GM23338 (cell line): ENCODE data around the gene ST8SIA2. TPM values are rescaled to one million over a fixed set of nuclear protein-coding genes. Genes with fewer than 3 reads are reported as not detected.

Experiments used
- ATAC-seq: fragments of 200-7000 bp; cut with Tn5 transposase; 3 replicates; pipeline ENCODE4 v1.9.1; 2020
- DNase-seq: peaks from one replicate; pipeline ENCODE4 v3.0.0-alpha.2; 2015; ENCODE audit warnings: low spot score
- H2AFZ ChIP-seq: fragments of 200-600 bp; sonication (generic); 2 replicates; pipeline ENCODE4 v1.8.0; 2016; ENCODE audit warnings: antibody characterized with exemption, mild to moderate bottlenecking, moderate library complexity
- H3F3A ChIP-seq: fragments of 200-600 bp; sonication (generic); replicated peaks from 2 replicates; pipeline ENCODE4 v1.8.0; 2017; ENCODE audit warnings: antibody characterized with exemption, mixed run types, low read depth
- H3K27ac ChIP-seq: fragments of 200-600 bp; sonication (generic); 2 replicates; pipeline ENCODE4 v1.6.1; 2016; ENCODE audit warnings: low read depth
- H3K27me3 ChIP-seq: fragments of 200-600 bp; sonication (generic); 2 replicates; pipeline ENCODE4 v1.8.0; 2016; ENCODE audit warnings: mild to moderate bottlenecking, mixed run types, moderate library complexity; ENCODE audit not compliant: insufficient read depth
- H3K36me3 ChIP-seq: fragments of 200-600 bp; sonication (generic); 2 replicates; pipeline ENCODE4 v1.8.0; 2016; ENCODE audit warnings: mild to moderate bottlenecking; ENCODE audit not compliant: insufficient read depth
- H3K4me1 ChIP-seq: fragments of 200-600 bp; sonication (generic); 2 replicates; pipeline ENCODE4 v1.8.0; 2016; ENCODE audit warnings: mild to moderate bottlenecking, moderate library complexity; ENCODE audit not compliant: insufficient read depth
- H3K4me2 ChIP-seq: fragments of 200-600 bp; sonication (generic); 2 replicates; pipeline ENCODE4 v1.7.1; 2017; ENCODE audit warnings: mixed run types
- H3K4me3 ChIP-seq: fragments of 200-600 bp; sonication (generic); 2 replicates; pipeline ENCODE4 v1.6.1; 2016; ENCODE audit warnings: mixed run types
- H3K79me2 ChIP-seq: fragments of 200-600 bp; sonication (generic); replicated peaks from 2 replicates; pipeline ENCODE4 v1.8.0; 2017; ENCODE audit warnings: mild to moderate bottlenecking; ENCODE audit not compliant: insufficient read depth
- H3K9me2 ChIP-seq: fragments of 200-600 bp; sonication (generic); 2 replicates; pipeline ENCODE4 v1.8.0; 2017; ENCODE audit not compliant: insufficient read depth
- H4K20me1 ChIP-seq: fragments of 200-600 bp; sonication (generic); replicated peaks from 2 replicates; pipeline ENCODE4 v1.8.0; 2017; ENCODE audit warnings: mild to moderate bottlenecking; ENCODE audit not compliant: insufficient read depth
- H3K27ac Mint-ChIP-seq: 2 replicates; pipeline ENCODE4 v1.8.0; 2020; ENCODE audit warnings: inconsistent platforms, mild to moderate bottlenecking, moderate library complexity, mixed read lengths
- H3K27me3 Mint-ChIP-seq: 3 replicates; pipeline ENCODE4 v1.8.0; 2022; ENCODE audit warnings: low read depth, mild to moderate bottlenecking, moderate library complexity, mixed read lengths, inconsistent platforms; ENCODE audit not compliant: insufficient read depth, poor library complexity
- H3K36me3 Mint-ChIP-seq: 3 replicates; pipeline ENCODE4 v1.8.0; 2021; ENCODE audit warnings: low read depth, mild to moderate bottlenecking, inconsistent platforms, moderate library complexity, mixed read lengths
- H3K4me1 Mint-ChIP-seq: 3 replicates; pipeline ENCODE4 v1.8.0; 2020; ENCODE audit warnings: mild to moderate bottlenecking, inconsistent platforms, mixed read lengths
- H3K4me3 Mint-ChIP-seq: 3 replicates; pipeline ENCODE4 v1.8.0; 2021; ENCODE audit warnings: moderate library complexity, mild to moderate bottlenecking, inconsistent platforms, mixed read lengths
- H3K9me3 Mint-ChIP-seq: 3 replicates; pipeline ENCODE4 v1.8.0; 2020; ENCODE audit warnings: moderate library complexity, mild to moderate bottlenecking, inconsistent platforms, mixed read lengths
- CREB1 ChIP-seq: fragments of 250-450 bp; sonication (Bioruptor Pico); IDR thresholded peaks from 2 replicates; pipeline ENCODE4 v1.5.0; 2020; ENCODE audit warnings: low read depth, mild to moderate bottlenecking, moderate library complexity
- ETS1 ChIP-seq: IDR thresholded peaks from 2 replicates; pipeline ENCODE4 v1.6.1; 2016; ENCODE audit warnings: antibody characterized with exemption
- EZH2 ChIP-seq: fragments of 200-600 bp; sonication (generic); IDR thresholded peaks from one replicate; pipeline ENCODE4 v1.8.0; 2017; ENCODE audit warnings: antibody characterized with exemption, mild to moderate bottlenecking, low read depth; ENCODE audit not compliant: unreplicated experiment
- EZH2phosphoT487 ChIP-seq: fragments of 200-600 bp; sonication (generic); IDR thresholded peaks from one replicate; pipeline ENCODE4 v1.8.1; 2018; ENCODE audit warnings: antibody characterized with exemption; ENCODE audit not compliant: unreplicated experiment
- JUNB ChIP-seq: IDR thresholded peaks from one replicate; pipeline ENCODE4 v1.6.1; 2016; ENCODE audit warnings: antibody characterized with exemption; ENCODE audit not compliant: unreplicated experiment
- NANOG ChIP-seq: IDR thresholded peaks from 2 replicates; pipeline ENCODE4 v1.6.1; 2016; ENCODE audit warnings: antibody characterized with exemption, borderline replicate concordance
- POLR2AphosphoS5 ChIP-seq: IDR thresholded peaks from 2 replicates; pipeline ENCODE4 v1.6.1; 2016; ENCODE audit warnings: antibody characterized with exemption, low read depth
- REST ChIP-seq: IDR thresholded peaks from one replicate; pipeline ENCODE4 v1.6.1; 2018; ENCODE audit warnings: antibody characterized with exemption; ENCODE audit not compliant: unreplicated experiment
- ZNF114 ChIP-seq: fragments of 250-450 bp; sonication (Bioruptor Pico); IDR thresholded peaks from 2 replicates; pipeline ENCODE4 v1.5.0; 2020; ENCODE audit warnings: mild to moderate bottlenecking, moderate library complexity
- ZNF331 ChIP-seq: fragments of 250-450 bp; sonication (Bioruptor Pico); IDR thresholded peaks from 2 replicates; pipeline ENCODE4 v1.5.0; 2020; ENCODE audit warnings: low read depth, mild to moderate bottlenecking, moderate library complexity
- polyA plus RNA-seq: library from polyadenylated mRNA; unstranded; fragments of >200 nt; fragmentation: Nextera tagmentation; extraction: Ambion mirVana; gene quantifications from 2 replicates; pipeline ENCODE4 v1.2.1, GENCODE V29; 2016
- total RNA-seq: library from RNA; depleted of rRNA; stranded (reverse); fragments of >200 nt; shearing (Covaris generic); gene quantifications from 2 replicates; pipeline ENCODE4 v1.2.3, GENCODE V29; 2014

The ST8SIA2 gene
- total and polyA plus RNA-seq, 2 experiments from 2014 or later, result 0.66 to 1.2 TPM

DNA sequence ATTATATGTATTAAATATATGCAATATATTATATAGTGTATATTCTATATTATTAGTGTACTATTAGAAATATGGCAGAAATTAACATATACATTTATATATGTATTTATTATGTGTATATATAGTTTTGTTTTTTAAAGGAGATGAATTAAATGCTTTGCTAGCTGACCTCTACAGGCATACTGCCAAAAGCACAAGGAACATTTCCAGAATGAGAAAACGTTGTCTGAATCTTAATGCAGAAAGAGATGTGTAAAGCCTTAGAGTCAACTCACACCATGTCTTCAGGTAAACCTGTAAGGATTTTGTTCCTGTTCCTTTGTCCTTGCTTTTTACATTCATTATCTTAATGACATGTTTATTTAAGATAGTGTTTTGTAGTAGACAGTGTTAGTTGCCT is 111.9 kb downstream of the ST8SIA2 start:
- Histone ChIP-seq H3K4me3 (no peak overlapping the region), H3K27me3 (no peaks in the 10 kb centered on the region), H3K4me2 (no peak overlapping the region), H2AFZ (no peak overlapping the region), H3K36me3 (0 out of 2 replicates have a peak, but pooled peaks cover 6% of the 10 kb centered on the region), H3K9me2 (0 out of 2 replicates have a peak, but pooled peaks cover 5% of the 10 kb centered on the region), H4K20me1 (no peaks in the 10 kb centered on the region), H3K79me2 (no peaks in the 10 kb centered on the region), H3K4me1 (no peaks in the 10 kb centered on the region), H3K27ac (no peak overlapping the region), H3F3A (no peaks in the 10 kb centered on the region)
- Mint-ChIP-seq H3K4me3 (no peak overlapping the region), H3K36me3 (peaks cover 28% of the 10 kb centered on the region), H3K4me1 (peaks cover 20% of the 10 kb centered on the region), H3K27ac (no peak overlapping the region), H3K9me3 (peaks cover 38% of the 10 kb centered on the region), H3K27me3 (peaks cover 7% of the 10 kb centered on the region)
- no peak for DNase-seq
- ATAC-seq, result no peak
- TF ChIP-seq ETS1 (no peak), EZH2phosphoT487 (no peak), JUNB (no peak), ZNF114 (CRISPR knock-in tag) (no peak), ZNF331 (CRISPR knock-in tag) (no peak)

DNA sequence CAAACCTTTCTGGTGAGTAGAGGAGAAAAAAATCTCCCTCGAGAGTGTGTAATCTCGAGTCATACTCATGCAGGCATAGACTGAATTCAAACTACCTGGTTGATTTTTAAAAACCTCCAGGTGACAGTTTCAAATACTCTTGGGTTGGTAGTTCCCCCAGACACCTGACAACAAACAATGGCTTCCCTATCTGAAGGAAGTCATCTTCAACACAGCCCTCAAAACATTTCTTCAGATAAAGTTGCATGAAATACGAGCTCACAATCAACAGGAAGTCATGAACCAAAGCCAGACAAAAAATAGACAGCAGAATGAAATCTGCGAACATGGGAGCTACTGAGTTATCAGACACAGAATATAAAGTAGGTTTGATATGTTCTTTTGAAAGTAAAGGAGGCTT is 112.8 kb downstream of the ST8SIA2 start:
- 0 out of 2 replicates have a peak, but pooled peaks cover 6% of the 10 kb centered on the region for H3K36me3 ChIP-seq
- peaks cover 9% of the 10 kb centered on the region for H3K27me3 Mint-ChIP-seq
- no peak overlapping the region for H2AFZ ChIP-seq
- TF ChIP-seq CREB1 (CRISPR knock-in tag), result no peak
- no peak for TF ChIP-seq ETS1
- TF ChIP-seq REST, result no peak
- no peak for TF ChIP-seq EZH2
- TF ChIP-seq JUNB, result no peak
- TF ChIP-seq NANOG, result no peak
- no peak for TF ChIP-seq POLR2AphosphoS5
- H3K9me2 ChIP-seq, result 0 out of 2 replicates have a peak, but pooled peaks cover 5% of the 10 kb centered on the region
- no peaks in the 10 kb centered on the region for H4K20me1 ChIP-seq
- no peaks in the 10 kb centered on the region for H3F3A ChIP-seq
- no peak overlapping the region for H3K4me2 ChIP-seq
- no peaks in the 10 kb centered on the region for H3K27me3 ChIP-seq
- no peak overlapping the region for H3K27ac ChIP-seq
- H3K9me3 Mint-ChIP-seq, result peaks cover 47% of the 10 kb centered on the region
- no peak for DNase-seq
- no peak for ATAC-seq
- H3K4me3 Mint-ChIP-seq, result no peak overlapping the region
- no peak overlapping the region for H3K27ac Mint-ChIP-seq
- no peaks in the 10 kb centered on the region for H3K79me2 ChIP-seq
- H3K4me1 Mint-ChIP-seq, result peaks cover 20% of the 10 kb centered on the region
- H3K4me1 ChIP-seq, result no peaks in the 10 kb centered on the region
- H3K4me3 ChIP-seq, result no peak overlapping the region
- H3K36me3 Mint-ChIP-seq, result peaks cover 37% of the 10 kb centered on the region
